Esophagus muscularis mucosa (tissue), 4 donors: ENCODE data around the gene CD47.

Experiments used
- EP300 ChIP-seq: sonication (generic); formaldehyde crosslinking; IDR thresholded peaks from one replicate; pipeline ENCODE4 v1.6.1; 2017; ENCODE audit warnings: antibody characterized with exemption
- POLR2A ChIP-seq: fragments of 450-650 bp; IDR thresholded peaks from one replicate; pipeline ENCODE4 v1.6.1; 2017; ENCODE audit warnings: antibody characterized with exemption, moderate library complexity, mild to moderate bottlenecking, low read depth
- POLR2AphosphoS5 ChIP-seq, 2 donors: sonication (generic); formaldehyde crosslinking; IDR thresholded peaks; one replicate each; pipeline ENCODE4 v1.6.1; 2017; ENCODE audit warnings: antibody characterized with exemption in 2 of 2
- TF ChIP-seq, protein P1 (sequence below), 3 experiments: fragments of 200-600 bp in 2 of 3; fragments of 450-650 bp in 1 of 3; sonication (generic) in 2 of 3; IDR thresholded peaks; one replicate each; pipeline ENCODE4 v1.5.1; 2017 to 2019; ENCODE audit warnings: antibody characterized with exemption in 3 of 3, mild to moderate bottlenecking in 2 of 3, moderate library complexity in 1 of 3

DNA sequence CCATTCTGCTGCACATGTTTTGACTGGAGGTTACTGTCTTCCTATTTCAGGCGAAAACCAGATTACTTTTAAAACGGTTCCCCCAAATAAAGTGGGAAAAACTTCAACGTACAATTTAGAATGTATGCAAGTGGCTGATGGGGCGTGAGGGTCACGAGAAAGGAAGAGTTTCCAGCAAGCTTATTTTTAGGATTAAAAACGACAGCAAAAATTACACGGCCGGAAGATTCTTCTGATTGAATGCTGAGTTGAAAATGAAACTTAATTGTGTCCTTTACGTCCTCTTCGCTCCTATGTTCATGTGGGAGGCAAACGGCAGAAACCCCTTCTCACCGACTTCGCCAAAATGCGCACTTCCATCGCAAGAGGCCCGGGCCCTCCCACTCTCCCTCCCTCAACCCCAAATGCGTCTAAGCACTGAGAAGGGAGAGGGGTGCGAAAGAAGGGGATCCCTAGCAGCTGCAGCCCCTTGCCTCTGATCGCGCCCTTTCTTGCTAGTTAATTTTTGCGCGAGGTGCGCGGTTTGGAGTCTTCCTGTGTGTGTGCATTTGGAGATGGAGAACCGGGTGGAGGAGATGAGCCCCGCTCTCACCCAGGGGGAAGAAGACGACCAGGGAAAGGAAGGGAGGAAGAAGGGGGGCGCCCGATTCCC, 656 bp downstream of the CD47 start:
- TF ChIP-seq, protein P1, sequence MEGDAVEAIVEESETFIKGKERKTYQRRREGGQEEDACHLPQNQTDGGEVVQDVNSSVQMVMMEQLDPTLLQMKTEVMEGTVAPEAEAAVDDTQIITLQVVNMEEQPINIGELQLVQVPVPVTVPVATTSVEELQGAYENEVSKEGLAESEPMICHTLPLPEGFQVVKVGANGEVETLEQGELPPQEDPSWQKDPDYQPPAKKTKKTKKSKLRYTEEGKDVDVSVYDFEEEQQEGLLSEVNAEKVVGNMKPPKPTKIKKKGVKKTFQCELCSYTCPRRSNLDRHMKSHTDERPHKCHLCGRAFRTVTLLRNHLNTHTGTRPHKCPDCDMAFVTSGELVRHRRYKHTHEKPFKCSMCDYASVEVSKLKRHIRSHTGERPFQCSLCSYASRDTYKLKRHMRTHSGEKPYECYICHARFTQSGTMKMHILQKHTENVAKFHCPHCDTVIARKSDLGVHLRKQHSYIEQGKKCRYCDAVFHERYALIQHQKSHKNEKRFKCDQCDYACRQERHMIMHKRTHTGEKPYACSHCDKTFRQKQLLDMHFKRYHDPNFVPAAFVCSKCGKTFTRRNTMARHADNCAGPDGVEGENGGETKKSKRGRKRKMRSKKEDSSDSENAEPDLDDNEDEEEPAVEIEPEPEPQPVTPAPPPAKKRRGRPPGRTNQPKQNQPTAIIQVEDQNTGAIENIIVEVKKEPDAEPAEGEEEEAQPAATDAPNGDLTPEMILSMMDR (IDR thresholded peaks at IDR 0.05), result no peak
- no peak for TF ChIP-seq POLR2AphosphoS5 (IDR thresholded peaks at IDR 0.05)
- TF ChIP-seq EP300, result no peak
- no peak for TF ChIP-seq POLR2A
